Measurements from ENCODE around the gene GALNT8. TPM values are rescaled to one million over a fixed set of nuclear protein-coding genes. Genes with fewer than 3 reads are reported as not detected.

GALNT8 gene
- total RNA-seq, 1 donor from 2014 or later: 0.05 TPM

Other genes with a start within 250 kb of the GALNT8 start
- 3.1 and 17.4 TPM in 2 replicates for gene RAD51AP1, start 181.5 kb upstream of the GALNT8 start, total RNA-seq
- 30.7 and 34.4 TPM in 2 replicates for gene DYRK4, start 158.2 kb upstream of the GALNT8 start, total RNA-seq
- gene AKAP3, start 71.3 kb upstream of the GALNT8 start, total RNA-seq: 0.35 and 4.4 TPM in 2 replicates
- gene NDUFA9, start 71.3 kb upstream of the GALNT8 start, total RNA-seq: 93.1 and 113 TPM in 2 replicates
- gene KCNA1, start 189.5 kb downstream of the GALNT8 start, total RNA-seq: not detected in 2 replicates

Data from renal cortical epithelial cell (primary cell).